Neural cell (in vitro differentiated cells): ENCODE results near the gene P3R3URF. TPM values are rescaled to one million over a fixed set of nuclear protein-coding genes. Genes with fewer than 3 reads are reported as not detected.

Source experiments
- H2AFZ ChIP-seq: fragments of 200-600, 300-800 bp; sonication (generic), shearing (Covaris generic); 2 replicates; pipeline ENCODE4 v1.6.0; 2014; ENCODE audit warnings: low read depth, mild to moderate bottlenecking, antibody characterized with exemption, low read length, moderate library complexity
- H3F3A ChIP-seq: fragments of 200-600 bp; shearing (Covaris generic); 2 replicates; pipeline ENCODE4 v1.6.1; 2016; ENCODE audit warnings: mild to moderate bottlenecking, moderate library complexity, mixed read lengths, antibody characterized with exemption, low read length; ENCODE audit not compliant: insufficient read depth, poor library complexity, severe bottlenecking
- H3K27ac ChIP-seq: fragments of 200-600, 300-800 bp; sonication (generic), shearing (Covaris generic); 2 replicates; pipeline ENCODE4 v1.5.1; 2014; ENCODE audit warnings: mild to moderate bottlenecking, low read length, moderate library complexity
- H3K27me3 ChIP-seq: fragments of 300-800, 200-600 bp; sonication (generic), shearing (Covaris generic); 2 replicates; pipeline ENCODE4 v1.6.0; 2014; ENCODE audit warnings: mild to moderate bottlenecking, low read depth, low read length, moderate library complexity; ENCODE audit not compliant: insufficient read depth
- H3K36me3 ChIP-seq: fragments of 300-800, 200-600 bp; sonication (generic), shearing (Covaris generic); 2 replicates; pipeline ENCODE4 v1.5.1; 2014; ENCODE audit warnings: mild to moderate bottlenecking, antibody characterized with exemption, low read length, moderate library complexity; ENCODE audit not compliant: insufficient read depth
- H3K4me2 ChIP-seq: fragments of 300-800, 200-600 bp; sonication (generic), shearing (Covaris generic); 2 replicates; pipeline ENCODE4 v1.6.0; 2014; ENCODE audit warnings: mild to moderate bottlenecking, low read length
- H3K4me3 ChIP-seq: fragments of 300-800, 200-600 bp; sonication (generic), shearing (Covaris generic); 2 replicates; pipeline ENCODE4 v1.5.1; 2014; ENCODE audit warnings: mild to moderate bottlenecking, low read length, moderate library complexity
- H3K79me2 ChIP-seq: fragments of 200-600 bp; shearing (Covaris generic); replicated peaks from 2 replicates; pipeline ENCODE4 v1.6.0; 2014; ENCODE audit warnings: mild to moderate bottlenecking, low read length, moderate library complexity; ENCODE audit not compliant: insufficient read depth
- H3K9ac ChIP-seq: fragments of 300-800, 200-600 bp; sonication (generic), shearing (Covaris generic); 2 replicates; pipeline ENCODE4 v1.6.1; 2016; ENCODE audit warnings: mild to moderate bottlenecking, low read length, mixed read lengths
- H3K9me2 ChIP-seq: fragments of 200-600 bp; shearing (Covaris generic); 2 replicates; pipeline ENCODE4 v1.6.1; 2016; ENCODE audit warnings: mild to moderate bottlenecking, low read length, mixed read lengths; ENCODE audit not compliant: insufficient read depth
- H3K9me3 ChIP-seq: fragments of 200-600, 300-800 bp; sonication (generic), shearing (Covaris generic); 2 replicates; pipeline ENCODE4 v1.6.1; 2016; ENCODE audit warnings: mild to moderate bottlenecking, mixed run types, low read length, moderate library complexity, mixed read lengths
- H4K20me1 ChIP-seq: fragments of 200-600 bp; shearing (Covaris generic); 2 replicates; pipeline ENCODE4 v1.6.1; 2016; ENCODE audit warnings: mild to moderate bottlenecking, mixed run types; ENCODE audit not compliant: insufficient read depth
- CTCF ChIP-seq: fragments of 450-650 bp; IDR thresholded peaks from 2 replicates; pipeline ENCODE4 v1.5.1; 2014; ENCODE audit warnings: antibody characterized with exemption, mild to moderate bottlenecking, moderate library complexity; ENCODE audit not compliant: poor library complexity, severe bottlenecking
- EP300 ChIP-seq: fragments of 450-650 bp; conservative IDR thresholded peaks from 2 replicates; pipeline ENCODE4 v1.6.1; 2014; ENCODE audit warnings: antibody characterized with exemption, mild to moderate bottlenecking, moderate library complexity; ENCODE audit not compliant: poor library complexity, severe bottlenecking
- EZH2 ChIP-seq: fragments of 200-600, 300-800 bp; shearing (Covaris generic), sonication (generic); IDR thresholded peaks from 2 replicates; pipeline ENCODE4 v1.6.1; 2014; ENCODE audit warnings: antibody characterized with exemption, low read length, borderline replicate concordance, mild to moderate bottlenecking; ENCODE audit not compliant: insufficient read depth, poor library complexity, severe bottlenecking
- MXI1 ChIP-seq: fragments of 450-650 bp; conservative IDR thresholded peaks from 2 replicates; pipeline ENCODE4 v1.6.1; 2014; ENCODE audit warnings: antibody characterized with exemption, mild to moderate bottlenecking; ENCODE audit not compliant: poor library complexity, severe bottlenecking
- POLR2AphosphoS5 ChIP-seq: IDR thresholded peaks from 2 replicates; pipeline ENCODE4 v1.6.1; 2012
- RAD21 ChIP-seq: fragments of 450-650 bp; conservative IDR thresholded peaks from 2 replicates; pipeline ENCODE4 v1.6.1; 2014; ENCODE audit warnings: antibody characterized with exemption, mild to moderate bottlenecking, moderate library complexity
- SMC3 ChIP-seq: fragments of 450-650 bp; conservative IDR thresholded peaks from 2 replicates; pipeline ENCODE4 v1.6.1; 2014; ENCODE audit warnings: antibody characterized with exemption, mild to moderate bottlenecking, moderate library complexity; ENCODE audit not compliant: poor library complexity
- TAF1 ChIP-seq: IDR thresholded peaks from 2 replicates; pipeline ENCODE4 v1.6.1; 2012; ENCODE audit warnings: low read depth
- polyA minus RNA-seq: library from RNA; depleted of rRNA, polyadenylated mRNA; stranded (reverse); fragments of >200 nt; gene quantifications from 2 replicates; pipeline ENCODE4 v1.2.3, GENCODE V29; 2014
- polyA plus RNA-seq: library from polyadenylated mRNA; depleted of rRNA; stranded (reverse); fragments of >200 nt; gene quantifications from 2 replicates; pipeline ENCODE4 v1.2.3, GENCODE V29; 2014
- TF ChIP-seq, protein P1 (sequence below): IDR thresholded peaks from 2 replicates; pipeline ENCODE4 v1.6.1; 2012; ENCODE audit warnings: borderline replicate concordance

Gene P3R3URF
- polyA plus RNA-seq (not detected in 2 replicates), polyA minus RNA-seq (not detected in 2 replicates)

- H3K36me3 ChIP-seq = no peaks in the 10 kb centered on the region
- no peaks in the 10 kb centered on the region for H3K79me2 ChIP-seq
- no peaks in the 10 kb centered on the region for H3K9me3 ChIP-seq
- H3K27ac ChIP-seq = peak within 1 kb of the TSS; percentile 57
- H3K4me2 ChIP-seq = no peak within 1 kb of the TSS
- no peak within 1 kb of the TSS for H3K9ac ChIP-seq
- no peaks in the 10 kb centered on the region for H3K9me2 ChIP-seq
- no peaks in the 10 kb centered on the region for H3K27me3 ChIP-seq
- no peak within 1 kb of the TSS for H3K4me3 ChIP-seq
- H2AFZ ChIP-seq = no peak within 1 kb of the TSS
- H4K20me1 ChIP-seq = no peaks in the 10 kb centered on the region
- TF ChIP-seq POLR2AphosphoS5 (no peak), SMC3 (no peak), MXI1 (no peak), CTCF (no peak), RAD21 (no peak), TAF1 (no peak), EP300 (no peak), EZH2 (no peak)
- TF ChIP-seq, protein P1, sequence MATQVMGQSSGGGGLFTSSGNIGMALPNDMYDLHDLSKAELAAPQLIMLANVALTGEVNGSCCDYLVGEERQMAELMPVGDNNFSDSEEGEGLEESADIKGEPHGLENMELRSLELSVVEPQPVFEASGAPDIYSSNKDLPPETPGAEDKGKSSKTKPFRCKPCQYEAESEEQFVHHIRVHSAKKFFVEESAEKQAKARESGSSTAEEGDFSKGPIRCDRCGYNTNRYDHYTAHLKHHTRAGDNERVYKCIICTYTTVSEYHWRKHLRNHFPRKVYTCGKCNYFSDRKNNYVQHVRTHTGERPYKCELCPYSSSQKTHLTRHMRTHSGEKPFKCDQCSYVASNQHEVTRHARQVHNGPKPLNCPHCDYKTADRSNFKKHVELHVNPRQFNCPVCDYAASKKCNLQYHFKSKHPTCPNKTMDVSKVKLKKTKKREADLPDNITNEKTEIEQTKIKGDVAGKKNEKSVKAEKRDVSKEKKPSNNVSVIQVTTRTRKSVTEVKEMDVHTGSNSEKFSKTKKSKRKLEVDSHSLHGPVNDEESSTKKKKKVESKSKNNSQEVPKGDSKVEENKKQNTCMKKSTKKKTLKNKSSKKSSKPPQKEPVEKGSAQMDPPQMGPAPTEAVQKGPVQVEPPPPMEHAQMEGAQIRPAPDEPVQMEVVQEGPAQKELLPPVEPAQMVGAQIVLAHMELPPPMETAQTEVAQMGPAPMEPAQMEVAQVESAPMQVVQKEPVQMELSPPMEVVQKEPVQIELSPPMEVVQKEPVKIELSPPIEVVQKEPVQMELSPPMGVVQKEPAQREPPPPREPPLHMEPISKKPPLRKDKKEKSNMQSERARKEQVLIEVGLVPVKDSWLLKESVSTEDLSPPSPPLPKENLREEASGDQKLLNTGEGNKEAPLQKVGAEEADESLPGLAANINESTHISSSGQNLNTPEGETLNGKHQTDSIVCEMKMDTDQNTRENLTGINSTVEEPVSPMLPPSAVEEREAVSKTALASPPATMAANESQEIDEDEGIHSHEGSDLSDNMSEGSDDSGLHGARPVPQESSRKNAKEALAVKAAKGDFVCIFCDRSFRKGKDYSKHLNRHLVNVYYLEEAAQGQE = no peak
- no peaks in the 10 kb centered on the region for H3F3A ChIP-seq
Measured at GRCh38 chr1:46176211-46176865, at the start of gene P3R3URF. Gene P3R3URF (minus strand): TSS chr1:46176488. CDS start chr1:46176471, 17 bp downstream.

DNA sequence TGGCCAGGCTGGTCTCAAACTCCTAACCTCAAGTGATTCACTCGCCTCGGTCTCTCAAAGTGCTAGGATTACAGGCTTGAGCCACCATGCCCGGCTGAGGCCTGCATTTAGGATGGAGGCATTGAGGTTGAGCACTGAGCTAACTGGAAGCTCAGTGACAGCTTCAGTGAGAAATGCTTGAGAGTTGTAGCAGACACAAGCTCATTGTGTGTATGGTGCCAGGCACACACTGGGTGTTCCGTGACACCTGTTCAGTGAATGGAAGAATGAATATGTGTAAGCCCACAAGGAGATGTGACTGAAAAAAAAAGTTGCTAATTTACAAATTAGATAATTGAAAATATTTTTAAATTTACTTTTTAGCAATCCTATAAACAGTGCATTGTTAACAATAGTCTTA, 48.7 kb upstream of the P3R3URF start:
- no peaks in the 10 kb centered on the region for H4K20me1 ChIP-seq
- no peaks in the 10 kb centered on the region for H3K36me3 ChIP-seq
- no peaks in the 10 kb centered on the region for H3K9me3 ChIP-seq
- H3K4me2 ChIP-seq = no peak overlapping the region
- no peak overlapping the region for H3K9ac ChIP-seq
- no peaks in the 10 kb centered on the region for H3K27me3 ChIP-seq
- H3K4me3 ChIP-seq = no peak overlapping the region
- no peaks in the 10 kb centered on the region for H3F3A ChIP-seq
- no peaks in the 10 kb centered on the region for H3K9me2 ChIP-seq
- no peak overlapping the region for H2AFZ ChIP-seq
- H3K27ac ChIP-seq = no peak overlapping the region
- no peak for TF ChIP-seq SMC3
- TF ChIP-seq EZH2 = no peak
- TF ChIP-seq TAF1 = no peak
- no peak for TF ChIP-seq EP300
- H3K79me2 ChIP-seq = no peaks in the 10 kb centered on the region
